ACHN (cell line): Measurements from ENCODE around the gene SIGLEC14.
A peak's percentile ranks its signal among the peaks of the same experiment; 100 is the strongest.
"Not testable (repeated sequence)": the region's sequence is repeated elsewhere in the genome, so short reads cannot be mapped to it uniquely, and the experiment has no call there.

Source experiments
- DNase-seq: peaks from one replicate; pipeline ENCODE4 v3.0.0-alpha.2; 2015
- in situ Hi-C: cut with HindIII; loops from 2 replicates; pipeline ENCODE4 v1.10.0; 2017; ENCODE audit warnings: low sequenced_read_pairs, low pct_ligation_motif_present, low pct_unique_long_range_greater_than_20kb

Gene SIGLEC14

GRCh38 chr19:51646730-51647129 lies at the start of gene SIGLEC14:
Gene SIGLEC14 (minus strand): TSS chr19:51646825. CDS start chr19:51646759, 66 bp downstream.
- in situ Hi-C loops, DNase-seq: not testable (repeated sequence)

- in situ Hi-C loops = no loop called here
Observed at GRCh38 chr19:51695702-51696315, 49.2 kb upstream of the SIGLEC14 start.

GRCh38 chr19:51695088-51695487 lies 48.5 kb upstream of the SIGLEC14 start:
- in situ Hi-C loops = no loop called here
- DNase-seq = no peak

More at GRCh38 chr19:51695702-51696315, 49.2 kb upstream of the SIGLEC14 start:
- no peak for DNase-seq

- no peak for DNase-seq
- in situ Hi-C loops = no loop called here
Observed at GRCh38 chr19:51694318-51695085, 47.9 kb upstream of the SIGLEC14 start.

- no peak for DNase-seq
- in situ Hi-C loops = no loop called here
Observed at GRCh38 chr19:51693819-51694218, 47.2 kb upstream of the SIGLEC14 start.

GRCh38 chr19:51693260-51693659 lies 46.6 kb upstream of the SIGLEC14 start, which contains the start of gene SPACA6:
Gene SPACA6 (plus strand): TSS chr19:51693330. CDS start chr19:51693527, 197 bp downstream.
- in situ Hi-C loops = no loop called here
- no peak for DNase-seq

- in situ Hi-C loops = no loop called here
- no peak for DNase-seq
Observed at GRCh38 chr19:51692468-51692867, 45.8 kb upstream of the SIGLEC14 start.

GRCh38 chr19:51691584-51692428 lies 45.2 kb upstream of the SIGLEC14 start:
- in situ Hi-C loops = no loop called here
- no peak for DNase-seq

- in situ Hi-C loops = no loop called here
- DNase-seq = peak; percentile 9
Observed at GRCh38 chr19:51691074-51691583, 44.5 kb upstream of the SIGLEC14 start.

GRCh38 chr19:51690454-51691073 lies 43.9 kb upstream of the SIGLEC14 start:
- DNase-seq = peak; percentile 62
- in situ Hi-C loops = no loop called here

- peak; percentile 26 for DNase-seq
- in situ Hi-C loops = no loop called here
Observed at GRCh38 chr19:51689751-51690453, 43.3 kb upstream of the SIGLEC14 start.

GRCh38 chr19:51688671-51689571 lies 42.3 kb upstream of the SIGLEC14 start:
- peak; percentile 89 for DNase-seq
- in situ Hi-C loops = no loop called here

GRCh38 chr19:51687791-51688670 lies 41.4 kb upstream of the SIGLEC14 start:
- in situ Hi-C loops = no loop called here
- DNase-seq = peak; percentile 64

- no peak for DNase-seq
- in situ Hi-C loops = no loop called here
Observed at GRCh38 chr19:51686171-51686570, 39.5 kb upstream of the SIGLEC14 start.

- DNase-seq = no peak
- in situ Hi-C loops = no loop called here
Observed at GRCh38 chr19:51681286-51681941, 34.8 kb upstream of the SIGLEC14 start.

- DNase-seq = no peak
- in situ Hi-C loops = no loop called here
Observed at GRCh38 chr19:51680474-51680873, 33.8 kb upstream of the SIGLEC14 start.
